K562 (cell line): ENCODE measurements around the gene PRDX1. TPM values are rescaled to one million over a fixed set of nuclear protein-coding genes. Genes with fewer than 3 reads are reported as not detected.

Experiments
- C11orf30 ChIP-seq: fragments of 450-650 bp; IDR thresholded peaks from 2 replicates; pipeline ENCODE4 v1.6.1; 2016; ENCODE audit warnings: low read depth, mild to moderate bottlenecking
- EGR1 ChIP-seq: fragments of 450-650 bp; conservative IDR thresholded peaks from 2 replicates; pipeline ENCODE4 v1.6.1; 2017; ENCODE audit warnings: mild to moderate bottlenecking
- MXI1 ChIP-seq: IDR thresholded peaks from 2 replicates; pipeline ENCODE4 v1.6.1; 2011; ENCODE audit warnings: low read depth, mild to moderate bottlenecking, improper control_type of control experiment, low read length
- NFIC ChIP-seq: fragments of 450-650 bp; IDR thresholded peaks from 2 replicates; pipeline ENCODE4 v1.6.1; 2017; ENCODE audit warnings: mild to moderate bottlenecking, inconsistent platforms
- ZNF24 ChIP-seq: fragments of 450-650 bp; IDR thresholded peaks from 2 replicates; pipeline ENCODE4 v1.6.1; 2016
- ZNF695 ChIP-seq: fragments of 450-650 bp; formaldehyde crosslinking; IDR thresholded peaks from 2 replicates; pipeline ENCODE4 v1.4.0; 2020; ENCODE audit warnings: mild to moderate bottlenecking, moderate library complexity
- ZNF830 ChIP-seq: fragments of 250-450 bp; sonication (Bioruptor Pico); IDR thresholded peaks from 2 replicates; pipeline ENCODE4 v1.5.0; 2021; ENCODE audit warnings: mild to moderate bottlenecking
- polyA plus RNA-seq, 8 experiments: library from polyadenylated mRNA; depleted of rRNA in 4 of 8; stranded (reverse) in 5 of 8; unstranded in 3 of 8; fragments of >200 nt; fragmentation: Nextera tagmentation in 2 of 8; fragmentation: Illumina TruSeq in 1 of 8; extraction: Ambion mirVana in 2 of 8; extraction: Trizol in 1 of 8; gene quantifications; 2 replicates each; pipeline versions ENCODE4 v1.2.1 to v1.2.3, GENCODE V29; 2011 to 2014; ENCODE audit warnings: inconsistent platforms in 1 of 8, missing spikeins in 1 of 8
- total RNA-seq, 7 experiments: library from RNA; depleted of rRNA in 6 of 7; stranded (reverse); fragments of >200 nt in 6 of 7; fragmentation: Illumina TruSeq in 2 of 7; extraction: Trizol in 2 of 7; gene quantifications; 2 replicates each; pipeline versions ENCODE4 v1.2.1 to v1.2.3, GENCODE V29; 2011 to 2021; ENCODE audit warnings: low replicate concordance in 1 of 7
- TF ChIP-seq, protein P1 (sequence below): fragments of 200-600 bp; sonication (generic); IDR thresholded peaks from one replicate; pipeline ENCODE4 v1.6.1; 2012; ENCODE audit warnings: mild to moderate bottlenecking, low read depth, low read length, inconsistent platforms
- TF ChIP-seq, protein P2 (sequence below), 3 experiments: fragments of 200-800 bp in 1 of 3; sonication (Bioruptor generic) in 1 of 3; sonication (generic) in 1 of 3; formaldehyde crosslinking in 1 of 3; IDR thresholded peaks; 2 replicates each; pipeline versions ENCODE4 v1.6.1 to v1.8.0; 2016 to 2022; ENCODE audit warnings: mild to moderate bottlenecking in 2 of 3, missing compliant biosample characterization in 2 of 3, missing genetic modification characterization in 2 of 3, missing genetic modification reagents in 1 of 3
- TF ChIP-seq, protein P3 (sequence below): sonication (generic); formaldehyde crosslinking; IDR thresholded peaks from 2 replicates; pipeline ENCODE4 v1.8.0; 2022; ENCODE audit warnings: missing genetic modification reagents, mild to moderate bottlenecking, borderline replicate concordance

Gene PRDX1
- total and polyA plus RNA-seq, 9 of the 15 experiments (the other 6 are each of a cell fraction or from before 2014, with no cell fraction given) = 748 to 2,388 (median 1,045) TPM

DNA sequence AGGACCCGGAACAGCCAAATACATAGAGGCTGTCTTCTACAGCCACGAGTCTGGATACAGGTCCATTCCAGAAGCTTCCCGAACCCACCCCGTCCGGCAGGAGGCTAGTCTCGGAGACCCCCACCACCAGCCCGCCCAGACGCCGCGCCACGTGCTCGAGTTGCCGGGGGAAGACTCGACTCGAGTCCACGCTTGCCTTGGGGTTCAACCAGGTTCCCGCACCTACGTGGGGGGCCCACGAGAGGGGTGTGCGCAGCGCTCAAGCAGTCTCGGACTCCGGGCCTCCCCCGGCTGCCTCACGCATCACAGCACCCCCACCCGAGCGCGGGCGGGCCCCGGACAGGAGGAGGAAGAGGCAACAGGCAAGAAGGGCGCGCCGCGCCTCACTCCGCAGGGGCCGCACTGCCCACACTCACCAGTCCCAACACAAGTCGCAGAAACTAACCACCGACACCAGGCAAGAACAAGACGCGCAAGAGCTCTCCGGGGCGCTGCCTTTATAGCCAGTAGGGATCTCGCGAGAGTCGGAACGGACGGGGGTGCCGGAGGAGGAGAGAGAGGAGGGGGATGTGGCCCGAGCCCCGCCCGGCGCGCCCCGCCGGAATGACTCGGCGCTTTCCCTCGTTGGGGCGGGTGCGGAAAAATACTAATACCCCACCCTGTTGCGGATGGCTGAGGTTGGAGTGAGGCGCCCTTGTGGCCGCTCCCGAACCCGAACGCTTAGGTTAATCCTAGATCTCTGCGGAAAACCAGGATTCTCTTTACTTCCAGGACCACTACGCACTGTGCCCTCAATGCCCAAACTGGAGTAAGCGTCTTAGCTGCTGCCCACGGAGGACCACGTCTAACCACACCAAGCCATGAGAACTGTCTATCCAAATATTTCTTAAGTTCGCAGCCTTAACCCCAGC, at the start of gene PRDX1 (continued):
- TF ChIP-seq, protein P1, sequence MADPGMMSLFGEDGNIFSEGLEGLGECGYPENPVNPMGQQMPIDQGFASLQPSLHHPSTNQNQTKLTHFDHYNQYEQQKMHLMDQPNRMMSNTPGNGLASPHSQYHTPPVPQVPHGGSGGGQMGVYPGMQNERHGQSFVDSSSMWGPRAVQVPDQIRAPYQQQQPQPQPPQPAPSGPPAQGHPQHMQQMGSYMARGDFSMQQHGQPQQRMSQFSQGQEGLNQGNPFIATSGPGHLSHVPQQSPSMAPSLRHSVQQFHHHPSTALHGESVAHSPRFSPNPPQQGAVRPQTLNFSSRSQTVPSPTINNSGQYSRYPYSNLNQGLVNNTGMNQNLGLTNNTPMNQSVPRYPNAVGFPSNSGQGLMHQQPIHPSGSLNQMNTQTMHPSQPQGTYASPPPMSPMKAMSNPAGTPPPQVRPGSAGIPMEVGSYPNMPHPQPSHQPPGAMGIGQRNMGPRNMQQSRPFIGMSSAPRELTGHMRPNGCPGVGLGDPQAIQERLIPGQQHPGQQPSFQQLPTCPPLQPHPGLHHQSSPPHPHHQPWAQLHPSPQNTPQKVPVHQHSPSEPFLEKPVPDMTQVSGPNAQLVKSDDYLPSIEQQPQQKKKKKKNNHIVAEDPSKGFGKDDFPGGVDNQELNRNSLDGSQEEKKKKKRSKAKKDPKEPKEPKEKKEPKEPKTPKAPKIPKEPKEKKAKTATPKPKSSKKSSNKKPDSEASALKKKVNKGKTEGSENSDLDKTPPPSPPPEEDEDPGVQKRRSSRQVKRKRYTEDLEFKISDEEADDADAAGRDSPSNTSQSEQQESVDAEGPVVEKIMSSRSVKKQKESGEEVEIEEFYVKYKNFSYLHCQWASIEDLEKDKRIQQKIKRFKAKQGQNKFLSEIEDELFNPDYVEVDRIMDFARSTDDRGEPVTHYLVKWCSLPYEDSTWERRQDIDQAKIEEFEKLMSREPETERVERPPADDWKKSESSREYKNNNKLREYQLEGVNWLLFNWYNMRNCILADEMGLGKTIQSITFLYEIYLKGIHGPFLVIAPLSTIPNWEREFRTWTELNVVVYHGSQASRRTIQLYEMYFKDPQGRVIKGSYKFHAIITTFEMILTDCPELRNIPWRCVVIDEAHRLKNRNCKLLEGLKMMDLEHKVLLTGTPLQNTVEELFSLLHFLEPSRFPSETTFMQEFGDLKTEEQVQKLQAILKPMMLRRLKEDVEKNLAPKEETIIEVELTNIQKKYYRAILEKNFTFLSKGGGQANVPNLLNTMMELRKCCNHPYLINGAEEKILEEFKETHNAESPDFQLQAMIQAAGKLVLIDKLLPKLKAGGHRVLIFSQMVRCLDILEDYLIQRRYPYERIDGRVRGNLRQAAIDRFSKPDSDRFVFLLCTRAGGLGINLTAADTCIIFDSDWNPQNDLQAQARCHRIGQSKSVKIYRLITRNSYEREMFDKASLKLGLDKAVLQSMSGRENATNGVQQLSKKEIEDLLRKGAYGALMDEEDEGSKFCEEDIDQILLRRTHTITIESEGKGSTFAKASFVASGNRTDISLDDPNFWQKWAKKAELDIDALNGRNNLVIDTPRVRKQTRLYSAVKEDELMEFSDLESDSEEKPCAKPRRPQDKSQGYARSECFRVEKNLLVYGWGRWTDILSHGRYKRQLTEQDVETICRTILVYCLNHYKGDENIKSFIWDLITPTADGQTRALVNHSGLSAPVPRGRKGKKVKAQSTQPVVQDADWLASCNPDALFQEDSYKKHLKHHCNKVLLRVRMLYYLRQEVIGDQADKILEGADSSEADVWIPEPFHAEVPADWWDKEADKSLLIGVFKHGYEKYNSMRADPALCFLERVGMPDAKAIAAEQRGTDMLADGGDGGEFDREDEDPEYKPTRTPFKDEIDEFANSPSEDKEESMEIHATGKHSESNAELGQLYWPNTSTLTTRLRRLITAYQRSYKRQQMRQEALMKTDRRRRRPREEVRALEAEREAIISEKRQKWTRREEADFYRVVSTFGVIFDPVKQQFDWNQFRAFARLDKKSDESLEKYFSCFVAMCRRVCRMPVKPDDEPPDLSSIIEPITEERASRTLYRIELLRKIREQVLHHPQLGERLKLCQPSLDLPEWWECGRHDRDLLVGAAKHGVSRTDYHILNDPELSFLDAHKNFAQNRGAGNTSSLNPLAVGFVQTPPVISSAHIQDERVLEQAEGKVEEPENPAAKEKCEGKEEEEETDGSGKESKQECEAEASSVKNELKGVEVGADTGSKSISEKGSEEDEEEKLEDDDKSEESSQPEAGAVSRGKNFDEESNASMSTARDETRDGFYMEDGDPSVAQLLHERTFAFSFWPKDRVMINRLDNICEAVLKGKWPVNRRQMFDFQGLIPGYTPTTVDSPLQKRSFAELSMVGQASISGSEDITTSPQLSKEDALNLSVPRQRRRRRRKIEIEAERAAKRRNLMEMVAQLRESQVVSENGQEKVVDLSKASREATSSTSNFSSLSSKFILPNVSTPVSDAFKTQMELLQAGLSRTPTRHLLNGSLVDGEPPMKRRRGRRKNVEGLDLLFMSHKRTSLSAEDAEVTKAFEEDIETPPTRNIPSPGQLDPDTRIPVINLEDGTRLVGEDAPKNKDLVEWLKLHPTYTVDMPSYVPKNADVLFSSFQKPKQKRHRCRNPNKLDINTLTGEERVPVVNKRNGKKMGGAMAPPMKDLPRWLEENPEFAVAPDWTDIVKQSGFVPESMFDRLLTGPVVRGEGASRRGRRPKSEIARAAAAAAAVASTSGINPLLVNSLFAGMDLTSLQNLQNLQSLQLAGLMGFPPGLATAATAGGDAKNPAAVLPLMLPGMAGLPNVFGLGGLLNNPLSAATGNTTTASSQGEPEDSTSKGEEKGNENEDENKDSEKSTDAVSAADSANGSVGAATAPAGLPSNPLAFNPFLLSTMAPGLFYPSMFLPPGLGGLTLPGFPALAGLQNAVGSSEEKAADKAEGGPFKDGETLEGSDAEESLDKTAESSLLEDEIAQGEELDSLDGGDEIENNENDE = no peak
- TF ChIP-seq ZNF24 = 0 out of 2 replicates have a peak, but pooled peaks have one; percentile 38
- TF ChIP-seq MXI1 = peak; percentile 93; the same call in 1 of the 2 replicates
- TF ChIP-seq ZNF830 (CRISPR knock-in tag) = peak; percentile 89; the same call in 1 of the 2 replicates
- TF ChIP-seq EGR1 = peak; percentile 85
- TF ChIP-seq ZNF695 = no peak
- peak; percentile 98 for TF ChIP-seq C11orf30
- TF ChIP-seq, protein P2, sequence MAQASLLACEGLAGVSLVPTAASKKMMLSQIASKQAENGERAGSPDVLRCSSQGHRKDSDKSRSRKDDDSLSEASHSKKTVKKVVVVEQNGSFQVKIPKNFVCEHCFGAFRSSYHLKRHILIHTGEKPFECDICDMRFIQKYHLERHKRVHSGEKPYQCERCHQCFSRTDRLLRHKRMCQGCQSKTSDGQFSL (CRISPR knock-in tag; IDR thresholded peaks at IDR 0.05) = peak; percentile 98
- TF ChIP-seq, protein P2 (tag; IDR thresholded peaks at IDR 0.05) = peak in 1 of 2 experiments; percentile 90; a peak in 2 of 4 replicates
- peak; percentile 91 for TF ChIP-seq NFIC
- TF ChIP-seq, protein P3, sequence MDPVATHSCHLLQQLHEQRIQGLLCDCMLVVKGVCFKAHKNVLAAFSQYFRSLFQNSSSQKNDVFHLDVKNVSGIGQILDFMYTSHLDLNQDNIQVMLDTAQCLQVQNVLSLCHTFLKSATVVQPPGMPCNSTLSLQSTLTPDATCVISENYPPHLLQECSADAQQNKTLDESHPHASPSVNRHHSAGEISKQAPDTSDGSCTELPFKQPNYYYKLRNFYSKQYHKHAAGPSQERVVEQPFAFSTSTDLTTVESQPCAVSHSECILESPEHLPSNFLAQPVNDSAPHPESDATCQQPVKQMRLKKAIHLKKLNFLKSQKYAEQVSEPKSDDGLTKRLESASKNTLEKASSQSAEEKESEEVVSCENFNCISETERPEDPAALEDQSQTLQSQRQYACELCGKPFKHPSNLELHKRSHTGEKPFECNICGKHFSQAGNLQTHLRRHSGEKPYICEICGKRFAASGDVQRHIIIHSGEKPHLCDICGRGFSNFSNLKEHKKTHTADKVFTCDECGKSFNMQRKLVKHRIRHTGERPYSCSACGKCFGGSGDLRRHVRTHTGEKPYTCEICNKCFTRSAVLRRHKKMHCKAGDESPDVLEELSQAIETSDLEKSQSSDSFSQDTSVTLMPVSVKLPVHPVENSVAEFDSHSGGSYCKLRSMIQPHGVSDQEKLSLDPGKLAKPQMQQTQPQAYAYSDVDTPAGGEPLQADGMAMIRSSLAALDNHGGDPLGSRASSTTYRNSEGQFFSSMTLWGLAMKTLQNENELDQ = 0 out of 2 replicates have a peak, but pooled peaks have one; percentile 37
